Putamen (tissue), 1 donor: Measurements from ENCODE around the gene ARHGAP26.

Source experiments
- DNase-seq: peaks from one replicate; pipeline ENCODE4 v3.0.0-alpha.2; 2016; ENCODE audit warnings: low spot score

The ARHGAP26 gene

GRCh38 chr5:143208365-143208641, 438.1 kb downstream of the ARHGAP26 start:
- no peak for DNase-seq

GRCh38 chr5:143208781-143209510, 438.8 kb downstream of the ARHGAP26 start:
- no peak for DNase-seq

GRCh38 chr5:143209881-143210395, 439.8 kb downstream of the ARHGAP26 start:
- DNase-seq = no peak

GRCh38 chr5:143210576-143210975, 440.4 kb downstream of the ARHGAP26 start:
- no peak for DNase-seq

- DNase-seq = no peak
Measured at GRCh38 chr5:143212261-143212660, 442.1 kb downstream of the ARHGAP26 start.

- no peak for DNase-seq
Measured at GRCh38 chr5:143213231-143213850, 443.2 kb downstream of the ARHGAP26 start.

- no peak for DNase-seq
Measured at GRCh38 chr5:143213851-143214363, 443.7 kb downstream of the ARHGAP26 start.

- DNase-seq = no peak
Measured at GRCh38 chr5:143214458-143214857, 444.3 kb downstream of the ARHGAP26 start.

- DNase-seq = no peak
Measured at GRCh38 chr5:143214890-143215289, 444.7 kb downstream of the ARHGAP26 start.

GRCh38 chr5:143215690-143216089, 445.5 kb downstream of the ARHGAP26 start:
- DNase-seq = no peak

GRCh38 chr5:143216211-143216610, 446.0 kb downstream of the ARHGAP26 start:
- DNase-seq = no peak

- no peak for DNase-seq
Measured at GRCh38 chr5:143217065-143217803, 447.1 kb downstream of the ARHGAP26 start.

- no peak for DNase-seq
Measured at GRCh38 chr5:143217804-143218160, 447.6 kb downstream of the ARHGAP26 start.

GRCh38 chr5:143218517-143219170, 448.5 kb downstream of the ARHGAP26 start:
- DNase-seq = no peak

- DNase-seq = no peak
Measured at GRCh38 chr5:143219696-143220095, 449.5 kb downstream of the ARHGAP26 start.

- no peak for DNase-seq
Measured at GRCh38 chr5:143220748-143221251, 450.6 kb downstream of the ARHGAP26 start.

GRCh38 chr5:143222287-143223231, 452.4 kb downstream of the ARHGAP26 start:
- DNase-seq = no peak

- DNase-seq = no peak
Measured at GRCh38 chr5:143224672-143225071, 454.5 kb downstream of the ARHGAP26 start.

- DNase-seq = no peak
Measured at GRCh38 chr5:143225511-143225910, 455.3 kb downstream of the ARHGAP26 start.

- no peak for DNase-seq
Measured at GRCh38 chr5:143226361-143226760, 456.2 kb downstream of the ARHGAP26 start.

GRCh38 chr5:143226872-143227271, 456.7 kb downstream of the ARHGAP26 start:
- DNase-seq = no peak
